Measurements from ENCODE around the gene PLCL2.

DNA sequence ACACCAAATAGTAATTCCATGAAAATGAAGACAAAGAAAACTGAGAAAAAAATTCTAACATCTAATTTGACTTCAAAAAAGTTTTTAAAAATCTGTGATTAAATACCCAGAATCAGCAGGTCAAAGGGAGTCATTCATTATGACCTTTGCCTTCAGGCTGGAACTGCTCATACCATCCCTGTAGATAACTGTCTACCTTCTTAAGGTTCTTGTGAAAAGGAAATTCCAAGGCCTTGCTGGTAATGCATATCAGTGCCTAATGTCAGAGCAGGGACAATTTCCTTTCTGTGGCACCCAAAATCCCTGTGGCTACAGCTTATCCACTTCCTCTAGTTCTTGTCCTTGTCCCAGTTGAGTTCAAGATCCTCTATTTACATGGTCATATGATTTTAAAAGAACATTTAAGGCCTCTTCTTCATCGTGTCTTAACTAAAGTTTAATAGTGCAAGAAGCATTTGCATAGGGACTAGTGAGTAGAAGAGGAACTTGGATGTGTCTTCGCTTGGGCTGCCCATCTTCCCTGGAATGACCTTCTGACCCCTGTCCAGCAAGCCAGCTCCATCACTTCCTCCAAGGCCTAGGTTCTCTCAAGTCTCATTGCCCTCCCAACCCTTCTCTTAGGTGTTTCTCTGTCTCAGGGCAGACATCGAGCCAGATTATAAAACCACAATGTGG lies 8.7 kb upstream of the PLCL2 start:
- TF ChIP-seq, protein P1, sequence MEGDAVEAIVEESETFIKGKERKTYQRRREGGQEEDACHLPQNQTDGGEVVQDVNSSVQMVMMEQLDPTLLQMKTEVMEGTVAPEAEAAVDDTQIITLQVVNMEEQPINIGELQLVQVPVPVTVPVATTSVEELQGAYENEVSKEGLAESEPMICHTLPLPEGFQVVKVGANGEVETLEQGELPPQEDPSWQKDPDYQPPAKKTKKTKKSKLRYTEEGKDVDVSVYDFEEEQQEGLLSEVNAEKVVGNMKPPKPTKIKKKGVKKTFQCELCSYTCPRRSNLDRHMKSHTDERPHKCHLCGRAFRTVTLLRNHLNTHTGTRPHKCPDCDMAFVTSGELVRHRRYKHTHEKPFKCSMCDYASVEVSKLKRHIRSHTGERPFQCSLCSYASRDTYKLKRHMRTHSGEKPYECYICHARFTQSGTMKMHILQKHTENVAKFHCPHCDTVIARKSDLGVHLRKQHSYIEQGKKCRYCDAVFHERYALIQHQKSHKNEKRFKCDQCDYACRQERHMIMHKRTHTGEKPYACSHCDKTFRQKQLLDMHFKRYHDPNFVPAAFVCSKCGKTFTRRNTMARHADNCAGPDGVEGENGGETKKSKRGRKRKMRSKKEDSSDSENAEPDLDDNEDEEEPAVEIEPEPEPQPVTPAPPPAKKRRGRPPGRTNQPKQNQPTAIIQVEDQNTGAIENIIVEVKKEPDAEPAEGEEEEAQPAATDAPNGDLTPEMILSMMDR (IDR thresholded peaks at IDR 0.05) = no peak
- TF ChIP-seq POLR2A (IDR thresholded peaks at IDR 0.05) = no peak
